GM21390 (cell line): ENCODE measurements around the gene PRIMA1.

ENCODE experiments used
- ATAC-seq: cut with Tn5 transposase; IDR thresholded peaks from one replicate; pipeline ENCODE4 v1.9.1; 2021; ENCODE audit not compliant: unreplicated experiment

The PRIMA1 gene

DNA sequence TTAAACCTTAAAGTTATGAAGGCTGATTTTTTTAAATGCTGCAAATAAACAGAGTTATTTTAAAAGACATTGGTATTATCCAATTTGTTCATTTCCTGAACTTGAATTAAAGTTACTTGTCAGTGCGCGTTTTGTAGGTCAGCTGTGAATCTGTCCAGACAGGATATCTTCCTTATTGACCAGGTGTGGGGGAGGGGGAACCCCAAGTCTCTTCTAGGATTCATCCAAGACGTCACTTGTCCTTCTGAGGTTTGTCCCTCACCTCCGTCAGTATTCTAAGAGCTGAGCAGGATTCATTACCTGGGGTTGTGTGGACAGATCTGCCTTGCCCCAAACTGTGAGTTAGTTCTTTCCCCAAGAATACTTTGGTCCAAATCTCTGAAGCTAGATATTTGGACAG, 8.8 kb upstream of the PRIMA1 start:
- no peak for ATAC-seq

DNA sequence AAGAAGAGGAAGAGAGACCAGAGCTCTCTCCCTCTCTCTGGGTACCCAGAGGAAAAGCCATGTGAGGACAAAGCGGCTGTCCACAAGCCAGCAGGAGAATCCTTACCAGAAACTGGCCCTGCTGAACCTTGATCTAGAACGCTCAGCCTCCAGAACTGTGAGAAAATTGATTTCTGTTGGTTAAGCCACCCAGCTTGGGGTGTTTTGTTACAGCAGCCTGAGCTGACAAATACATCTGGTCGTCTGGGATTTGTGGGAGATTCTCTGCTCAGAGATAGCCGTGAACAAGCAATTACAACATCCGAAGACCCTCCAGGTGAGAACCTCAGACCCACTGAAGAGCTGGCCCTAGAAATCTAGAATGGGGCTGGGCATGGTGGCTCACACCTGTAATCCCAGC, 6.5 kb upstream of the PRIMA1 start:
- no peak for ATAC-seq

DNA sequence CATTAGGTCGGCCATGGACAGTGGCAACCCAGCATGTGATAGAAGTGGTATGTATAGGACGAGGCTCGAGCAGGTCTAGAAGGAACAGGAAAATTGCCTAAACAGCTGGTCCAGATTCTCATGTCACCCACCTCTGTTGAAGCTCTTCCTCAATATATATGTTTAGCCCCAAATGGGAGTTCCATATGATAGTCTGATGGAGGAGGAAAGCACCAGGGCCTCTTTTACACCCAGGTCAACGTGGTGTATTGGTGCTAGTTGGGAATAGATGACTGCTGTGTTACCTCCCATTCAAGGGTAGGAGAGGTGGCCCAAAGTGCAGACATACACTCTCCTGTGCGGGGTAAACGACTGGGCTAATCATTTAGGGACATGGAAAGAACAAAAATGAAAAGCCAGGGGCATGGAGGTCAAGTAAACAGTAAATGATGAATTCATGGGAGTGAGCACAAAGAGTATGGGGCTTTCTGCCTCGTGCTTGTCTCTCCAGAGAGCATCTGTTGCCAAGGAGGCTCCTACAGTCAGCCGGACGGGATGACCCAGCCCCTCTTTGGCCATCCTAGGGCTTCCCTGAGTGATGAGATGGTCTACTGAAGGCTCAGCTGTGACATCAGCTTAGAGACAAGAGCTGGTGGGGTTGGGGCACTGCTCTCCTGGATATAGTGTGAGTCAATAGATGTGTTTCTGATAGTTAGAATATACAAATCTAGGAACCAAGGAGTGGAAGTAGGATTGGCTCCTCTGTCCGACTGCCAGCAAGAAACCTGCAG, 5.5 kb upstream of the PRIMA1 start:
- ATAC-seq: no peak

DNA sequence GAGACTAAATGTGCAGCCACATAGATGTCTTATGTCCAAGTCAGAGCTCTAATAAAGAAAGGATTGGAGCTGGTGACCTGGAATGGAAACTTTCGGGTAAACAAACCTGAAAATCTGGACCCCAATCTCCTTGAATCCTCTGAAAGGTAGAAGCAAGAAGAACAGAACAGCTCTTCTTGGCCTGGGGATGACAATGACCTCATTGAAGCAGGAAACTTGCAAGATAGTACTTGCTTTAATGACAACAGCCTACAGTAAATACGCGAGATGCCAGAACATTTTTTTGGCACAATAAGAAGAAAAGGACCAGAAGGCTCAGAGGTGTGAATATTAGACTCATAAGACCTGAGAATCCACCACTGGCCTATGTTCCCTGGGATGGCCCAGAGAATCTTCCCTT, 4.1 kb upstream of the PRIMA1 start:
- ATAC-seq: no peak

DNA sequence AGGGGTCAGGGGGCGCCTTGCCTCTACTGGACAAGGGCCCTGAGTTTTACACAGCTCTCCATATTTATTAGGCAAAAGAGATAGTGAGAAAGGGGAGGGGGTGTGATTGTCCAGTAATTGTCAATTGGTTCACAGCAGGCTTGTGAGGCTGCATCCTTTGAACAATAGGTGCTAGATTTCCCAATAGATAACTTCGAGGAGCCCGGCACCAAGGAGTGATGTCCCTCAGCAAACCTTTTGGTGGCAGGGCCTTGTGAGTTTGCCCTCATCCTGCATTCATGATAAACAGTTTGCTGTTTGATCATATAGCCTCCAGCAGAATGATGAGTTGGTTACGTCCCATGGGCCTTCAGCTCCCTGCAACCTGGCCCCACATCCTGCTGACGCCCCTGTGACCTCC, 2.7 kb upstream of the PRIMA1 start:
- ATAC-seq: no peak

DNA sequence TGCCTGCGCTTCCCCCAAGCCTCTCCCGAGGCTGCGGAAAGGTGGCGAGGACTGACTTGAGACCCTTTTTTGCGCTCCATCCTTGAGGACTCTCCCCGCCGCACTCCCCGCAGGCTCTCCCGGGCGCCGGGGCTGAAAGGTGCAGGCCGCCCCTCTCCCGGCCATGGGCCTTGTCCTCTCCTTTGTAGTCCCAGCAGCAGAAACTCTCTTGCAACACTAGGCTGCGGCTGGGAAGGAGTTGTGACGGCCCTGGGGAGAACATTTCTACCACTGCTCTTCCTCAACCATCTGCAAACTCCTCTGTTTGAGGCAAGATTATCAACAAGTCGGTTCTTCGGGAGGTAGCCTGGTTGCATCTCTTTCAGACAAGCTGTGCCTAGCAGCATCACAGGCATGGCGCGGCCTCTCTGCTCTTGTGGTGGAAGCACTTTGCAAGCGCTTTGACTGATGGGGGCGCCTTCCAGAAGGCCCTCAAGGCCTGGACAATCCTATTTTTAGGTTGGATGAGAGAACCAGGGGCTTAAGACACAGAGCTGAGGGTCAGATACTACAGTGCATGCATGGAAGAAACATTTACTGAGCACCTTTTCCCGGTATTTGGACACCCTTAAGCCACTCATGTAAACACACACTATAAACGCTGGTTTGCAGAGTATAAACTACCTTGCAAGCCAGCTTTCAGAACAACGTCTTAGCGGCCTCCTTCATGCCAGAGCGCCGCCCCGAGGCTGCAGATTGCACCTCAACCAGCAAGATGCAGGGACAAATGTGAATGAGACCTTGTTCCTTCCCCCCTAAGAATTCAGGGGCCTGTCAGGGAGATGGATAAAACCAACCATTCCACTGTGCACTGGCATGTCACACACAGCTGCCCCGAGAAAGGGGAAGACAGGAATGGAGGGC, 1.2 kb upstream of the PRIMA1 start:
- no peak for ATAC-seq

DNA sequence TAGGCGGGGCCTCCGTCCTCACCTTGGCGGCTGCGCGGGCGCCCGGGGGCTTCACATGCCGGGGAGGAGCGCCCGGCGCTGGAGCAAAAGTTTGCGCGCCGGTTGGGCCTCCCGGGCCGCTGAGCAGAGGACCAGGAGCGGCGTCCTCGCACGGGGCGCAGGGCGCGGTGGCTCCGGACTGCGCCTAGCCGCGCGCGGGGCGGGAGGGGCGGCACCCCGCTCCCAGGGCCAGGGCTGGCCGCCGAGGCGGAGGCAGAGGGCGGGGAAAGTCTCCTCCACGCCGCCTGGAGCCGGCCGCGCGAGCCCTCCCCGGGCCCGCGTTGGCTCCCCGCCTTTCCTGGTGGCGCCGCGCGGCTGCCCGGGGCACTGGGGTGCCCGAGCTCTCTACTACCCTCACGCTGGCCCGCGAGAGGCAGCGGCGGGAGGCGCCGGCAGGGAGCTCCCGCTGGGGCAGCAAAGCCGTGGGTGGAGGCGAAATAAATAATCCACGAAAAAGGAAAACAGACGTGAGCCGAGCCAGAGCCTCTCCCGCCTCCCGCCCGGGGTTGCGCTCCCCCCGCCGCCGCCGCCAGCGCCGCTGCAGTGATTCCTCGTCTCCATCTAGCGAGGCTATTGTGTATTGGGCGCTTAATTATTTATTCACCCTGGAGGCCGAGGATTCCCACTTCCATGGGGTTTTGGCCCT, 400 bp upstream of the PRIMA1 start:
- no peak for ATAC-seq

DNA sequence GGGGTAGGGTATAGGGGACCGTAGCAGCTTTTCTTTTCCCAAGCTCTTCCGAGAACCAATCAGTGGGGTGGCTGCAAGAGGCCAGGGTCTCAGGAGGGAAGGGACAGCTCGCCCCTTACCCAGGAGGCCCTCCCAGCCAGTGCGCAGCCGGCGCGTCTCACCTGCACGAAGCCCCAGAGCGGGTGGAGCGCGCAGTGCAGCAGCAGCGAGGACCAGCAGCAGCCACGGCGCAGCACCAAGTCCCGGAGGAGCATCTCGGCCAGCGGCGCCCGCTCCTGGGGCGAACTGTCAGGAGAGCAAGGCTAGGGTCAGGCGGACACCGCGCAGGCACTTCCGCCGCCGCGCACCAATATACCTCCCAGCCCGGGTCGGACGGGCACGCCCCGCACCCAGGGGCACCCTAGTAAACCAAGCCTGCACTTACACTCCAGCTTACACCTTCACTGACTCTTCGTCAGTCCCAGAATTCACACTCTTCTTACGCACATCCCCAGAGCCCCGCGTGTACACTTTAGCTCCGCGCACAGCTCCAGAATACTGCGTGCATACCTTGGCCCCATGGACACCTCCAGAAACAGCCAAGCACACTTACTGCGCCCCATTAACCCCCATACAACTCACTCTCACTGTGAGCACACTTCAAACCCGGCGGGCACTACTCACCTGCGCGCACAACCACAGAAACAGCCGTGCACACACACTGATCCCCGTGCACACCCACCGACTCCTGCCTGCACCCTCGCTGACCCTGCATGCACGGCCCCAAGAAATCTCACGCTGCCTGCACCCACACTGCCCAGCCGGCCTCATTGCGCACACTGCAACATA, 606 bp downstream of the PRIMA1 start:
- ATAC-seq: no peak

DNA sequence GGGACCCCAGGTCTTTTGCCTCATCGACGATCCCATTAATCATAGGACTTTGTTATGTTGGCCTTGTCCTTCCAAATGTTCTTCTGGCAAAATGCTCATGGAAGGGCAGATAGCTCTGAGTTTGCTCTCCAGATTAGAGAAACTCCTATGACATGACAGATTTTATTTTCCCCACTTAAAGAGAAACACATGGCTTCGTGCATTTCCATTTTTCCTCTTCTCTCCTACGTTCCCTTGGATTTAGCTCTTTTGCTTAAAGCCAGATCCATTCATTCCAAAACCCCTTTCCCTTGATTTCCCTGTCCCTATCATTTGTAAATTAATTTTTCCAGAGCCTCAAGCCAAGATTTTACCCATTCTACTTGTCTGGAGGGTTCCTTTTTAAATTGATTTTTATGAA, 2.9 kb downstream of the PRIMA1 start:
- ATAC-seq: no peak

DNA sequence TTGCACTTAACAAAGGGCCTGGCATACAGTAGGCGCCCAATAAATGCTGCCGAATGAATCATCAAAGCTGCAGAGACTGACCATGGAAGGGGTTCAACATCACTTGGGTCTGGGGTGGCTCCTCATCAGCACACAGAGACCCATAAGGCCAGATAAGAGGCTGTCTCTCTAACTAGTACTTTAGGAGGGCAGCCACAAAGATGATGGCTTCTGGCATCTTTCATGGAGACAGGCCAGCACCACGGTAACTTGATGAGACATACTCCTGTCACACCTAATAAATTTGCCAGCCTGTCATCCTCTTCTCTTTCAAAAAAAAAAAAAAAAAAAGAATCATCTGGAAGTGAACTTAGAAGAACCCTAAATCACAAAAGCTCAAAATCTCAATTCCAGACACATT, 3.4 kb downstream of the PRIMA1 start:
- no peak for ATAC-seq

DNA sequence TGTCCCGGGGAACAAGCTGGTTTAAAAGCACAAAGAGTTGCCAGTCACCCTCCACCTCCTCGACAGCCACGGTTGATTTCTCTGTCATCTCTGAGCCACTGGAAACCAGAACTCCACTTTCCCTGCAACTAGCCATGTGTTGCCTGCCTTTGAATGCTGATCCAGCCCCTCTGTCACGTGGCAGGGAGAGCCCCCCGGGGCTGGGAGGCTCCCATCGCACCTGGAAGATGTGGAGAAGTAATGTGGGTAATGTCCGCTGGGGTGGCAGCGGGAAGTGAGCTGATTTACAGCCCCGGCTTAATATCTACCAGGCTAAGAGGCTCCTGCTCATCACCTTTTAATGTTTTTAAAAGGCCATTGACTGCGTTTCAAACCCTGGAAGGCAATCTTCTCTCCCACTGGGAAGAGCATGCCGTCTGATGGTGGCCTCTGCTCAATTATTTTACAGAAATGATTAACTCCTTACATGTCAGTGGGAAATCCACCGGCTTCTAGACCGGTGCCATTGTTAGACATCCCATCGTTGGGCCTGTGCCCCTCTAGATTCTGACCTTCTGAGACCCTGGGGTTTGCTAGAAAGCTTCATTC, 7.4 kb downstream of the PRIMA1 start:
- no peak for ATAC-seq

DNA sequence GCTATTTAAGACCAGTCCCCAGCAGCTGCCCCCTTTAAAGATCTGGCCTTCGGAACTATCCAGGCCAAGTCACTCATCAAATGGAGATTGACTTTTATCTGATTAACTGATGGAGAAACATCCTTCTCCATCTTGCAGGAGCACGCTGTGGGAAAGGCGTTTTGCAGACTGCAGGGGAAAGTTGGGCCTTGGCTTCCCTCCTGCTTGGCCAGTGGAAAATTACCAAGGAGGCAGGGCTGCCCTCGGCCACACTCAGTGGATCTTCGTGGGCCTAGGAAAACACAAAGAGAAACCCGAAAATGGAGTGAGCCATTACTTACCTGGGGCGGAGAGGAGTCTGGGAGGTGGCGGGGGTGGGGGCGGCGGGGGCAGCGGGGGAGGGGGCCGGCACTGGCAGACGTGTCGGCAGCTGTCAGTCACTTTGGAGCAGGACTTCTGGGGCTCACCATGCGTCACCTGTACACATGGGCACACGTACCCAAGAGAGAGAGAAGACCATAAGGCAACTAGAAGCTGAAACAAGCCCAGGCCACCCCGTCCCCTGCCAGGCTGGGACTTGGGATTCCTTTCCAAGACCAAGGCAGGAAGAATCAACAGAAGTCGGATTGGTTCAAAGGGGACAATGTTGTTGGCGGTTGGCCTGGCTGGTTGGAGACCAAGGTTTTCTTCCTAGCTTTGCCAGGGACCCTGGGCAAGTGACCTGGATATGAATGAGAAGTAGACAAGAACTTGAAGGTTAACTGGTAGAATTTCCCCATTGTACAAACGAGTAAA, 9.2 kb downstream of the PRIMA1 start:
- ATAC-seq: no peak

DNA sequence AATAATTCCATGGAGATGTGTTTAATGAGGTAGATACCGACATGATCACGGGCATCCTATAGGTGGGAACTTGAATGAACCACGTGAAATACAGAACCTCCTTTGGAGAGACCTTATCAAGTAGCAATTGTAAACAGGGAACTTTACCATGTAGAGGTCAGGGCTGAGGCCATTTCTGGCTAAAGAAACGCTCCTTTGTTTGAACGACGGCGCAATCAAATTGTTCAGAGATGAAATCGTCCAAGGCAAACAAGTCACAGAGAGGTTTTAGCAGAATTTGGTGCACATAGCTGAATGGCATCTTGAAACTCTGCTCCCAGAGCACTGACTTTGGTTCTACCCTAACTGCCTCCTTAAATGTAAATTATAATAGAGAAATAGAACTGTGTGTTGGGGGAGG, 9.8 kb downstream of the PRIMA1 start:
- no peak for ATAC-seq

DNA sequence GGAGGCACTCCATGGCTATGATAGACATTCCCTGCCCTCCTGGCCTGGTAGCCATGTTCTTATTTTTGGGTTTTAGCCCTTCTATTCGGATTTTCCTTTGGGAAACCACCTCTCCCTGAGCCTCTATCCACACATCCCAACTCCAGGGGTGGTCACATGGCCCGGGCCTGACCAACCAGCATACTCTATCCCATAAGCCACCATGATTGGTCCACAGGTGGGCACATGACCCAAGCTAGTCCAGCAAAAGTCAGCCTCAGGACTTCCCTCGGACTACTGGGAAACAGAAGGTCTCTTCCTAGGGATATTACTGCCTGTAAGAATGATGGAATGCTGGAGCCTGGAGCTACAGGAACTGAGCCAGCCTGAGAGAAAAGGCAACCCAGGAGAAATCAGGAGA, 12.5 kb downstream of the PRIMA1 start:
- no peak for ATAC-seq

DNA sequence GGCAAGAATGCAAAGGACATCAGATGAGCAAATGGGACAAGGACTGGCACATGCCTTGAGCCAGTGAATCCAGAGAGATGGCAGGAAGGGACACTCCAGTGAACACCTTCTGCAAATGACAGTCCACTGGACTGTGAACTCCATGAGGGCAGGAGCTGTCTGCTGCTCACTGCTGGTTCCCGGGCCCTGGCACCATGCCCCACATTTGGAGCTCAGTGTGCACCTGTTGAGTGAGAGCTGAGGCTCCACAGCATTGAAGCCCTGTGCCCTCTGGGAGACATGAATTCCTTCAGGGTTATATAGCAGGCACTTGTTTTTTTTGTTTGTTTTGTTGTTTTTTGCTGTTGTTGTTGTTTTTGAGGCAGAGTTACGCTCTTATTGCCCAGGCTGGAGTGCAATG, 13.1 kb downstream of the PRIMA1 start:
- ATAC-seq: no peak

DNA sequence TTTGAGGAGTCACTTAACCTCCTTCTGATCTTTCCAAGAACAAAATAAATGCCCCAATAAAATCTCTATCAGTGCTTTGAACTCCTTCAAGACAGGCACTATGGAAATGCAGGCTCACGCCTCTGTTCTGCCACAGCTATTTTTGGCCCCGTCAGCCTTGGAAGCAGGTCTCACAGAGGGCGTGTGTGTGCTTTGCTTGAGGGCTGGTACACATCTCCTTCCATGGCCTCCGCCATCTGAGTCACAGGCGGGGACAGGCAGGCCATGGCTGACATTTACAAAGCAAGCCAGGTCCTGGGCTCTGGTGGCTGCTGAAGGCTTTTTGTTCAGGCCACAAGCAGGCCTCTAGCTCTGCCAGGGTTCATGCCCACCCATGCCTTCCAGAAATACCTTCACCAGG, 16.0 kb downstream of the PRIMA1 start:
- no peak for ATAC-seq

DNA sequence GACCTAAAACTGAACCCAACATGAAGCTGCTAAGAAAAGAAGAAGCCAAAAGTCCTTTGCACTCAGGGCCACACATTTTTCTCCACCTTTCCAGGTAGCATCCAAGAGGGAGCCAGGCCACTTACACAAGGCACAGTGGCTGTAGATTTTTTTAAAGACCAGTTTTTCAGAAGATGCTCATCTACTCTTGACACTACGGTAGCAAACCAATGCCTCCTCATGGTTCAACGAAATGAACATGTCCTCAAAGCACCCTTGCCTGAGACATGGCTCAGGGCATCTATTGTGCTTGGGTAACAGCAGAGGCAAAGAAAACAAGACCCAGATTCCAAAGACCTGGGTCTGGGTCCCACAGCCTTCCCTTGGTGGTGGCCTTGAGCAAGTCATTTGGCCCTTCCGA, 22.3 kb downstream of the PRIMA1 start:
- ATAC-seq: no peak

DNA sequence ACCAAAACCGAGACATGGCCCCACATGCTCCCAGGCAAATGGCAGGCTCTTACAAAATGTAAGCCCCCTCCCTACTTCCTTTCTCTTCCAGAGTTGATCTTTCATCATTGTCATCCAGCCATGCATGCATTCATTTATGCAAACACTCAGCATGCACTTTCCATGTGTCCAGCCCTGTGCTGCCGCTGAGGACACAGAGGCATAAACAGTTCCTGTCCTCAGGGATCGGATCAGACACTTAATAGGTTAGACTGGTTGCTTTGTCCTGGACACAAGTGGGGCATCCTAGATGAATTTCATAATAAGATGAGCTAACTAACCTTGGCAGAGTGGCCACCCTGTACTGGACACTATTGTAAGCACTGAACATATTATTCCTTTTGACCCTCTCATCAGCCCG, 23.1 kb downstream of the PRIMA1 start:
- no peak for ATAC-seq

DNA sequence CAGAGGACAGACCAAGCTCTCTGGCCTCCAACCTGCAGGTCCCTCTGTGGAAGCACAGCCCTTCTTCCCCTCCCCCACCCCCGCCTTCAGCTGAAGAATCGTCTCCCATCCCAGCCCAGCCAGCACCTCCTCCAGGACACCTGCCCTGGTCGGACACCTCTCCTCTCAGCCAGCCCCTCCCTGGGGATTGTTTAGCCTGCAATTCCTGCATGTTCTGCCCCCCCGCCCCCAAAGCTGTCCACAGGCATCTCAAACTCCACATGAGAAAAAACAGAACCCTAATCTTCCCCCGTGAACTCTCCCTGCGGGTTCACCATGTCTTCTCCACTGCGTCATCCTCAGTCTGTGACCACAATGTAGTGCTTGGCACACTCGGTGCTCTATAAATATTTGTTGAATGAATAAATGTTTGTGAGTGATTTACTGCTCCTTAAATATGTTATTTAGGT, 24.1 kb downstream of the PRIMA1 start:
- no peak for ATAC-seq
